Astrocyte (in vitro differentiated cells and primary cell): Measurements from ENCODE around the gene GPR42. TPM values are rescaled to one million over a fixed set of nuclear protein-coding genes. Genes with fewer than 3 reads are reported as not detected.
"Not testable (repeated sequence)": the region's sequence is repeated elsewhere in the genome, so short reads cannot be mapped to it uniquely, and the experiment has no call there.

ENCODE experiments used
- DNase-seq: peaks from one replicate; pipeline ENCODE4 v3.0.0-alpha.2; 2010; ENCODE audit warnings: low read depth
- FAIRE-seq: peaks from 2 replicates; lab custom pipeline; 2011; peaks lifted over from hg19 to GRCh38; lab: Jason Lieb, UNC
- H2AFZ ChIP-seq: 2 replicates; pipeline ENCODE4 v1.6.0; 2012; ENCODE audit warnings: low read depth, low read length, inconsistent platforms
- H3K27ac ChIP-seq: 2 replicates; pipeline ENCODE4 v1.5.1; 2011; ENCODE audit warnings: low read depth, low read length, inconsistent platforms
- H3K27me3 ChIP-seq: 2 replicates; pipeline ENCODE4 v1.6.0; 2011; ENCODE audit warnings: low read length, inconsistent platforms; ENCODE audit not compliant: insufficient read depth
- H3K36me3 ChIP-seq: 2 replicates; pipeline ENCODE4 v1.5.1; 2011; ENCODE audit warnings: low read length, inconsistent platforms; ENCODE audit not compliant: insufficient read depth
- H3K4me1 ChIP-seq: 2 replicates; pipeline ENCODE4 v1.5.1; 2011; ENCODE audit warnings: low read length, inconsistent platforms; ENCODE audit not compliant: insufficient read depth
- H3K4me2 ChIP-seq: 2 replicates; pipeline ENCODE4 v1.6.0; 2012; ENCODE audit warnings: low read length, inconsistent platforms
- H3K4me3 ChIP-seq: 2 replicates; pipeline ENCODE4 v1.5.1; 2011; ENCODE audit warnings: low read depth, mild to moderate bottlenecking, low read length, inconsistent platforms; ENCODE audit not compliant: insufficient read depth
- H3K79me2 ChIP-seq: 2 replicates; pipeline ENCODE4 v1.6.0; 2012; ENCODE audit warnings: mild to moderate bottlenecking, low read length, inconsistent platforms; ENCODE audit not compliant: insufficient read depth
- H3K9ac ChIP-seq: 2 replicates; pipeline ENCODE4 v1.6.0; 2012; ENCODE audit warnings: mild to moderate bottlenecking, low read length, inconsistent platforms
- H3K9me3 ChIP-seq: 2 replicates; pipeline ENCODE4 v1.5.1; 2012; ENCODE audit warnings: low read depth, mild to moderate bottlenecking, low read length, inconsistent platforms; ENCODE audit not compliant: insufficient read depth
- H4K20me1 ChIP-seq: 2 replicates; pipeline ENCODE4 v1.6.0; 2012; ENCODE audit warnings: low read length, inconsistent platforms; ENCODE audit not compliant: insufficient read depth
- H3K27ac Mint-ChIP-seq: one replicate; pipeline ENCODE4 v1.8.0; 2021; ENCODE audit warnings: mild to moderate bottlenecking, mixed read lengths; ENCODE audit not compliant: unreplicated experiment
- H3K27me3 Mint-ChIP-seq: one replicate; pipeline ENCODE4 v1.8.0; 2021; ENCODE audit warnings: low read depth, mixed read lengths; ENCODE audit not compliant: unreplicated experiment
- H3K36me3 Mint-ChIP-seq: one replicate; pipeline ENCODE4 v1.8.0; 2021; ENCODE audit warnings: low read depth, mixed read lengths; ENCODE audit not compliant: unreplicated experiment
- H3K4me1 Mint-ChIP-seq: one replicate; pipeline ENCODE4 v1.8.0; 2021; ENCODE audit warnings: low read depth, mixed read lengths; ENCODE audit not compliant: unreplicated experiment
- H3K4me3 Mint-ChIP-seq: one replicate; pipeline ENCODE4 v1.8.0; 2021; ENCODE audit warnings: mild to moderate bottlenecking, moderate library complexity, mixed read lengths; ENCODE audit not compliant: unreplicated experiment
- H3K9me3 Mint-ChIP-seq: one replicate; pipeline ENCODE4 v1.8.0; 2021; ENCODE audit warnings: mild to moderate bottlenecking, mixed read lengths; ENCODE audit not compliant: unreplicated experiment
- CTCF ChIP-seq: IDR thresholded peaks from 2 replicates; pipeline ENCODE4 v1.5.1; 2011; ENCODE audit warnings: low read depth, mild to moderate bottlenecking, inconsistent platforms, low read length, moderate library complexity; ENCODE audit not compliant: insufficient read depth
- EZH2 ChIP-seq: IDR thresholded peaks from 2 replicates; pipeline ENCODE4 v1.6.1; 2012; ENCODE audit warnings: mild to moderate bottlenecking, low read length, inconsistent platforms; ENCODE audit not compliant: insufficient read depth
- total RNA-seq: library from RNA; stranded (reverse); gene quantifications from 2 replicates; pipeline ENCODE4 v1.2.1, GENCODE V29; 2021

Gene GPR42
- total RNA-seq, 1 donor from 2014 or later: not detected

- FAIRE-seq (no peak), DNase-seq (no peak)
- Histone ChIP-seq H3K27me3 (no peaks in the 10 kb centered on the region), H3K4me2 (no peak overlapping the region), H3K4me1 (no peaks in the 10 kb centered on the region), H3K27ac (no peak overlapping the region), H3K79me2 (no peaks in the 10 kb centered on the region), H3K36me3 (no peaks in the 10 kb centered on the region), H3K9me3 (no peaks in the 10 kb centered on the region), H2AFZ (no peak overlapping the region), H3K4me3 (no peak overlapping the region), H3K9ac (no peak overlapping the region), H4K20me1 (no peaks in the 10 kb centered on the region)
- Mint-ChIP-seq H3K9me3 (peaks cover 4% of the 10 kb centered on the region), H3K4me3 (no peak overlapping the region), H3K27ac (no peak overlapping the region), H3K36me3 (no peaks in the 10 kb centered on the region), H3K4me1 (no peaks in the 10 kb centered on the region), H3K27me3 (peaks cover 26% of the 10 kb centered on the region)
- no peak for TF ChIP-seq EZH2
Measured at GRCh38 chr19:35375505-35376307, 4.8 kb downstream of the GPR42 start.

GRCh38 chr19:35377656-35378055 is 6.8 kb downstream of the GPR42 start:
- no peaks in the 10 kb centered on the region for H3K27me3 ChIP-seq
- no peaks in the 10 kb centered on the region for H4K20me1 ChIP-seq
- TF ChIP-seq EZH2 (no peak), CTCF (no peak)
- H3K4me3 Mint-ChIP-seq: no peak overlapping the region
- H3K4me1 Mint-ChIP-seq: no peaks in the 10 kb centered on the region
- H3K27ac ChIP-seq: no peak overlapping the region
- no peaks in the 10 kb centered on the region for H3K36me3 ChIP-seq
- no peak overlapping the region for H2AFZ ChIP-seq
- H3K27me3 Mint-ChIP-seq: peaks cover 38% of the 10 kb centered on the region
- H3K4me3 ChIP-seq: no peak overlapping the region
- H3K36me3 Mint-ChIP-seq: no peaks in the 10 kb centered on the region
- peaks cover 7% of the 10 kb centered on the region for H3K9me3 Mint-ChIP-seq
- H3K79me2 ChIP-seq: no peaks in the 10 kb centered on the region
- H3K9ac ChIP-seq: no peak overlapping the region
- no peak for FAIRE-seq
- H3K27ac Mint-ChIP-seq: no peak overlapping the region
- H3K4me1 ChIP-seq: no peaks in the 10 kb centered on the region
- no peaks in the 10 kb centered on the region for H3K9me3 ChIP-seq
- no peak for DNase-seq
- no peak overlapping the region for H3K4me2 ChIP-seq

- no peak overlapping the region for H2AFZ ChIP-seq
- no peaks in the 10 kb centered on the region for H3K9me3 ChIP-seq
- no peak overlapping the region for H3K4me3 ChIP-seq
- H3K9ac ChIP-seq: no peak overlapping the region
- Mint-ChIP-seq H3K27me3 (peaks cover 39% of the 10 kb centered on the region), H3K9me3 (peaks cover 7% of the 10 kb centered on the region), H3K27ac (no peak overlapping the region), H3K36me3 (no peaks in the 10 kb centered on the region), H3K4me3 (no peak overlapping the region), H3K4me1 (no peaks in the 10 kb centered on the region)
- no peaks in the 10 kb centered on the region for H3K4me1 ChIP-seq
- TF ChIP-seq EZH2 (no peak), CTCF (no peak)
- no peak overlapping the region for H3K4me2 ChIP-seq
- H3K36me3 ChIP-seq: no peaks in the 10 kb centered on the region
- H4K20me1 ChIP-seq: no peaks in the 10 kb centered on the region
- FAIRE-seq (no peak), DNase-seq (no peak)
- no peaks in the 10 kb centered on the region for H3K27me3 ChIP-seq
- no peak overlapping the region for H3K27ac ChIP-seq
- no peaks in the 10 kb centered on the region for H3K79me2 ChIP-seq
Measured at GRCh38 chr19:35378356-35378755, 7.5 kb downstream of the GPR42 start.

- not testable (repeated sequence) for H3K27ac Mint-ChIP-seq, H3K36me3 ChIP-seq, H3K9me3 ChIP-seq, H2AFZ ChIP-seq, H3K79me2 ChIP-seq, H3K4me1 Mint-ChIP-seq, H3K36me3 Mint-ChIP-seq, H3K9ac ChIP-seq, H3K4me3 Mint-ChIP-seq, H3K27me3 ChIP-seq, FAIRE-seq, H3K27ac ChIP-seq, H3K4me2 ChIP-seq, H4K20me1 ChIP-seq, H3K4me3 ChIP-seq, H3K4me1 ChIP-seq, DNase-seq
- Mint-ChIP-seq H3K9me3 (peaks cover 13% of the 10 kb centered on the region), H3K27me3 (peaks cover 34% of the 10 kb centered on the region)
Measured at GRCh38 chr19:35379545-35379944, 8.7 kb downstream of the GPR42 start.
